OCI-LY7 (cell line): ENCODE results near the gene ADM5. TPM values are rescaled to one million over a fixed set of nuclear protein-coding genes. Genes with fewer than 3 reads are reported as not detected.

ENCODE experiments used
- BruUV-seq: library from RNA; stranded (reverse); fragments of 400-500 nt; replicated peaks from 2 replicates; lab custom pipeline; 2021; lab: Mats Ljungman, UMichigan
- CTCF ChIA-PET: fragments of 300-600 bp; sonication (Branson Sonifier 250); formaldehyde crosslinking; loops from one replicate; lab custom pipeline; 2022; ENCODE audit warnings: antibody characterized with exemption; ENCODE audit not compliant: unreplicated experiment; lab: Charles Lee
- POLR2A ChIA-PET: fragments of 300-600 bp; sonication (Branson Sonifier 250); formaldehyde crosslinking; loops from one replicate; lab custom pipeline; 2022; ENCODE audit warnings: antibody characterized with exemption; lab: Charles Lee
- DNase-seq: peaks from one replicate; pipeline ENCODE4 v3.0.0-alpha.2; 2015; ENCODE audit warnings: low spot score
- H2AFZ ChIP-seq: fragments of 200-600 bp; sonication (generic), shearing (Covaris generic); 2 replicates; pipeline ENCODE4 v1.6.1; 2014; ENCODE audit warnings: mild to moderate bottlenecking, antibody characterized with exemption, low read length, moderate library complexity
- H3K27ac ChIP-seq: fragments of 200-600 bp; sonication (generic); 2 replicates; pipeline ENCODE4 v1.5.1; 2014; ENCODE audit warnings: mixed run types, low read depth, mild to moderate bottlenecking, moderate library complexity, low read length, inconsistent platforms; ENCODE audit not compliant: poor library complexity, severe bottlenecking
- H3K36me3 ChIP-seq: fragments of 200-600 bp; sonication (generic); 2 replicates; pipeline ENCODE4 v1.6.1; 2014; ENCODE audit warnings: mild to moderate bottlenecking, antibody characterized with exemption, low read length, moderate library complexity, mixed read lengths; ENCODE audit not compliant: insufficient read depth
- H3K4me1 ChIP-seq: fragments of 200-600 bp; sonication (generic); 2 replicates; pipeline ENCODE4 v1.5.1; 2014; ENCODE audit warnings: mild to moderate bottlenecking, low read length; ENCODE audit not compliant: insufficient read depth, poor library complexity, severe bottlenecking
- H3K4me2 ChIP-seq: fragments of 200-600 bp; sonication (generic); 2 replicates; pipeline ENCODE4 v1.6.1; 2014; ENCODE audit warnings: mild to moderate bottlenecking, low read length
- H3K4me3 ChIP-seq: fragments of 200-600 bp; sonication (generic); 2 replicates; pipeline ENCODE4 v1.5.1; 2014; ENCODE audit warnings: mild to moderate bottlenecking, low read depth, low read length; ENCODE audit not compliant: poor library complexity, severe bottlenecking
- H3K79me2 ChIP-seq: fragments of 200-600 bp; sonication (generic); 2 replicates; pipeline ENCODE4 v1.6.1; 2016; ENCODE audit warnings: low read depth, mild to moderate bottlenecking, low read length, moderate library complexity, mixed read lengths; ENCODE audit not compliant: insufficient read depth
- H3K9me2 ChIP-seq: fragments of 200-600 bp; sonication (generic); 2 replicates; pipeline ENCODE4 v1.6.1; 2016; ENCODE audit warnings: mild to moderate bottlenecking, low read length, mixed read lengths; ENCODE audit not compliant: insufficient read depth
- H3K9me3 ChIP-seq: fragments of 200-600 bp; sonication (generic); 2 replicates; pipeline ENCODE4 v1.6.1; 2014; ENCODE audit warnings: mild to moderate bottlenecking, mixed run types, low read length, mixed read lengths
- H4K20me1 ChIP-seq: fragments of 200-600 bp; sonication (generic); 2 replicates; pipeline ENCODE4 v1.6.1; 2014; ENCODE audit warnings: mild to moderate bottlenecking, antibody characterized with exemption, low read length, moderate library complexity, mixed read lengths; ENCODE audit not compliant: insufficient read depth
- CTCF ChIP-seq: fragments of 200-600 bp; sonication (generic); conservative IDR thresholded peaks from 2 replicates; pipeline ENCODE4 v1.5.1; 2014; ENCODE audit warnings: mild to moderate bottlenecking, antibody characterized with exemption, low read length, moderate library complexity, mixed read lengths
- EZH2phosphoT487 ChIP-seq: fragments of 200-600 bp; sonication (generic); IDR thresholded peaks from 2 replicates; pipeline ENCODE4 v1.6.1; 2018; ENCODE audit warnings: low read depth, borderline replicate concordance, mild to moderate bottlenecking, mixed run types, antibody characterized with exemption, low read length, moderate library complexity, mixed read lengths
- intact Hi-C: fragments of 100-400 bp; cut with micrococcal nuclease; formaldehyde crosslinking; loops from one replicate; pipeline ENCODE4 v1.10.0; 2022; ENCODE audit not compliant: unreplicated experiment
- total RNA-seq, 2 experiments: library from RNA; depleted of rRNA in 1 of 2; stranded (reverse); fragments of >200 nt in 1 of 2; shearing (Covaris generic) in 1 of 2; gene quantifications; 2 replicates each; pipeline ENCODE4 v1.2.3, GENCODE V29; 2014 to 2022

ADM5 gene
- total RNA-seq, 2 experiments from 2014 or later = 15.3 to 16.5 TPM

DNA sequence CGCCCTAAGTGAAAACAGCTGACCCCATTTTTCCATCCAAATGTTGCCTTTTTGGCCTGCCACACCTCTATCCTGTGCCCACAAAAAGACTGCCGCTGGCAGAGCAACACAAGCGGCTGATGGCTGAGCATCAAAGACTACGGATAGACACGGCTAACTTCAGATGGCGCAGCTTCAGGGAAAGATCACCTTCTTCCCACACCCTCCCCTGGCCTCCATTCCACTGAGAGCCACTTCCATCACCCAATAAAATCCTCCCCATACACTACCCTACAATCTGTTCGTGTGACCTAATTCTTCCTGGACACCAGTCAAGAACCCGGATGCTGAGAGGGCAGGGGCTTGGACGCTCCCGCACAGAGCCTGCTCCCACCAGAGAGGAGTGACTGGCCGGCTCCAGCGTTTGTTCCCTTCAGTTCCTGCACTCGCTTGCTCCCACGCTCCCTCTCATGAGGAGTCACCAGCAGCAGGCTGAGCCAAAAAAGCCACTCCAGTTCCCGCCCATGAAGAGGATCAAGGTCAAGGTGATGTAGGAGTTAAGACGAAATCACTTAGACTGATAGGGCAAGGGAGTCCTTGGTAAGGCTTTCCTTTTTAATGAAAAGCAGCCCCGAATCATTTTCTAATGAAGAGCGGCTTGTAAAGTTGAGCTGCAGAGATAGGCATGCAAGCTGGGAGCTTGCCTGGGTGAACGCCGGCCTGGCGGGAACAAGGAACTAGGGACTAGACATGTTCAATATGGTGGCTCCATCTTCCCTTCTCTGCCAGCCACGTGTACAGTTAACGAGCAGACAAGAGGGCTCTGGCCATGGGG is 38.0 kb downstream of the ADM5 start:
- no peaks in the 10 kb centered on the region for H3K9me2 ChIP-seq

DNA sequence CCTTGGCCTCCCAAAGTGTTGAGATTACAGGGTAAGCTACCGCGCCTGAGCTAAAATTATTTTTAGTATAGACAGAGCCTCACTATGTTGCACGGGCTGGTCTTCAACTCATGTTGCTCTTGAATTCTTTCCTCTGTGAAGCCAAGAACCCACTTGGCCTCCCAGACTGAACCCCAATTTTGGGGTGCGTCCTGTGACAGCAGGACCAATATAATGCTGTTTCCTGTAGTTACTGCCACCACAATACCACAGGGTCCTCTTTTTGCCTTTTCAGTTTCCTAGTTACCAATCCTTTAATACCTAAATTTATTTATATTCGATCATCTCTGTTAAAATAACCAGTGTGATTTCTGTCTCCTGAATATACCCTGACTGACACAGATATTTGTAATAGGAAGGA is 40.8 kb downstream of the ADM5 start:
- Histone ChIP-seq H3K4me3 (no peak overlapping the region), H3K4me1 (no peaks in the 10 kb centered on the region), H3K4me2 (no peak overlapping the region), H3K9me3 (no peaks in the 10 kb centered on the region), H3K79me2 (no peaks in the 10 kb centered on the region), H2AFZ (no peak overlapping the region), H3K9me2 (no peaks in the 10 kb centered on the region), H3K36me3 (no peaks in the 10 kb centered on the region), H4K20me1 (no peaks in the 10 kb centered on the region), H3K27ac (no peak overlapping the region)
- CTCF ChIA-PET = no interaction called here
- BruUV-seq = no TSS peak
- POLR2A ChIA-PET = interaction anchor here (0.6 kb wide), 1 partner anchor 92 kb away, joined by 5 read pairs; no protein-coding TSS in a partner anchor
- intact Hi-C loops = no loop called here
- no peak for DNase-seq
- no peak for TF ChIP-seq CTCF
- TF ChIP-seq EZH2phosphoT487 = no peak

More for the DNA sequence above, 38.0 kb downstream of the ADM5 start:
- no peak for TF ChIP-seq EZH2phosphoT487
- no peak for TF ChIP-seq CTCF
- Histone ChIP-seq H3K9me3 (no peaks in the 10 kb centered on the region), H3K79me2 (no peaks in the 10 kb centered on the region), H4K20me1 (no peaks in the 10 kb centered on the region), H3K4me1 (no peaks in the 10 kb centered on the region), H3K27ac (no peak overlapping the region), H3K4me3 (no peak overlapping the region), H3K36me3 (no peaks in the 10 kb centered on the region), H2AFZ (no peak overlapping the region), H3K4me2 (no peak overlapping the region)
- ChIA-PET POLR2A (no interaction called here), CTCF (no interaction called here)
- DNase-seq = no peak
- no TSS peak for BruUV-seq
- intact Hi-C loops = no loop called here

GRCh38 chr19:49738268-49738667 is 48.9 kb downstream of the ADM5 start:
- no peak overlapping the region for H2AFZ ChIP-seq
- H3K9me2 ChIP-seq = no peaks in the 10 kb centered on the region
- BruUV-seq = no TSS peak
- H3K9me3 ChIP-seq = no peaks in the 10 kb centered on the region
- no peaks in the 10 kb centered on the region for H3K36me3 ChIP-seq
- DNase-seq = no peak
- intact Hi-C loops = no loop called here
- TF ChIP-seq CTCF (no peak), EZH2phosphoT487 (no peak)
- POLR2A ChIA-PET = no interaction called here
- CTCF ChIA-PET = no interaction called here
- H4K20me1 ChIP-seq = no peaks in the 10 kb centered on the region
- H3K27ac ChIP-seq = no peak overlapping the region
- H3K4me1 ChIP-seq = no peaks in the 10 kb centered on the region
- no peak overlapping the region for H3K4me2 ChIP-seq
- no peak overlapping the region for H3K4me3 ChIP-seq
- no peaks in the 10 kb centered on the region for H3K79me2 ChIP-seq
